Kidney (tissue), 14 donors: ENCODE measurements around the gene TMCO4. TPM values are rescaled to one million over a fixed set of nuclear protein-coding genes. Genes with fewer than 3 reads are reported as not detected.

Experiments used
- DNase-seq, 5 donors: peaks; one replicate each; pipeline ENCODE4 v3.0.0-alpha.2; 2013 to 2020
- FAIRE-seq: peaks from 2 replicates; lab custom pipeline; 2012; peaks lifted over from hg19 to GRCh38; lab: Jason Lieb, UNC
- H3K27ac ChIP-seq, 2 donors: one replicate each; pipeline ENCODE4 v1.7.0; 2013; ENCODE audit warnings: low read depth in 2 of 2, low read length in 2 of 2, inconsistent platforms in 1 of 2
- H3K27me3 ChIP-seq: one replicate; pipeline ENCODE4 v1.7.1; 2013; ENCODE audit warnings: low read length, inconsistent platforms; ENCODE audit not compliant: control insufficient read depth, insufficient read depth
- H3K36me3 ChIP-seq, 3 donors: one replicate each; pipeline versions ENCODE4 v1.7.0 to v1.7.1; 2013; ENCODE audit warnings: low read length in 3 of 3, control low read depth in 1 of 3, inconsistent platforms in 1 of 3; ENCODE audit not compliant: insufficient read depth in 3 of 3, control insufficient read depth in 2 of 3
- H3K4me1 ChIP-seq, 3 donors: one replicate each; pipeline versions ENCODE4 v1.7.0 to v1.7.1; 2013; ENCODE audit warnings: low read length in 3 of 3, inconsistent platforms in 1 of 3, low read depth in 1 of 3; ENCODE audit not compliant: control insufficient read depth in 2 of 3, insufficient read depth in 2 of 3
- H3K4me3 ChIP-seq, 3 donors: one replicate each; pipeline versions ENCODE4 v1.7.0 to v1.8.1; 2013; ENCODE audit warnings: low read length in 3 of 3, control low read depth in 1 of 3, inconsistent platforms in 1 of 3
- H3K9ac ChIP-seq, 3 donors: one replicate each; pipeline versions ENCODE4 v1.7.0 to v1.7.1; 2013; ENCODE audit warnings: low read length in 3 of 3, control low read depth in 1 of 3, inconsistent platforms in 1 of 3
- H3K9me3 ChIP-seq, 3 donors: one replicate each; pipeline versions ENCODE4 v1.7.0 to v1.7.1; 2013; ENCODE audit warnings: low read length in 3 of 3, control low read depth in 1 of 3, inconsistent platforms in 1 of 3; ENCODE audit not compliant: control insufficient read depth in 2 of 3, insufficient read depth in 1 of 3
- intact Hi-C: fragments of 100-400 bp; cut with DNase I; formaldehyde crosslinking; loops from one replicate; pipeline ENCODE4 v1.11.1; 2022
- polyA plus RNA-seq: library from polyadenylated mRNA; stranded (reverse); fragments of 350-450 nt; fragmentation: Illumina TruSeq; extraction: RNeasy Lipid Tissue Mini Kit (QIAGEN cat#74804); gene quantifications from one replicate; pipeline ENCODE4 v1.2.3, GENCODE V29; 2014; ENCODE audit warnings: low read depth, low replicate concordance; ENCODE audit not compliant: insufficient read depth
- total RNA-seq: library from RNA; stranded (reverse); fragmentation: NEBNext Ultra II Directional; extraction: Animal tissue kit (Norgen Biotek cat#: 25700); gene quantifications from one replicate; pipeline ENCODE4 v1.2.1, GENCODE V29; 2021
- TF ChIP-seq, protein P1 (sequence below): IDR thresholded peaks from 3 replicates; pipeline ENCODE4 v1.5.1; 2012; ENCODE audit warnings: mild to moderate bottlenecking, moderate library complexity, borderline replicate concordance; ENCODE audit not compliant: insufficient read depth; ENCODE audit errors: extremely low read depth
- donor health status: control.
- donor health status: control.
- donor health status: control.
- donor health status: control.
- donor health status: control.
- donor health status: DM: yes; HTN: yes; CAD: no.
- donor health status: Normal renal cell carcinoma (clear cell type).

TMCO4 gene
- total and polyA plus RNA-seq, 2 donors from 2014 or later, result 35.0 to 36.5 TPM

DNA sequence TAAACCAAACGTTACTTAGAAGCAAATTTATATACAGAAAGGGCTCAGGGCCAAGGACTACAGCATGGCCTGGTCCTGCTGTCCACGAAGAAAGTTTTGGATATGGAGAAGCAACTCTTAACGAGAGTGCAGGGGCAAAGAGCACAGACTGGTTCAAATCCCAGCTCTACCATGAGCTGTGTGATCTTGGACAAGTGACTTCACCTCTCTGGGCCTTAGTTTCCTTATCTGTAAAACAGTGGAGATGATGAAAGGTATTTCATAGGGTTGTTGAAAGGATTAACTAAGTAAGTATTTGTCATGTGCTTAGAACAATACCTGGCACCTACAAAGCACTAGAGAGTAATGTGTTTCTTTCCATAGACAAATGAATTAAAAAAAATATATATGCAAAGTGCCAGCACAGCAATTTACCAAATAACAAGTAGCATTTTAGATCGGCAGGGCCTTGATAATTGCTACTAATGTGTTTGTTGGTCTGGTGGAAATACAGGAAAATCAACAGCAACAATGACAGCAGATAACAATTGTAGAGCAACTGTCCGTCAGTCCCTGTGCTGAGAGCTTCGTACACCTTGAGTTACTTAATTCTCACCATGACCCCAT, 25.4 kb downstream of the TMCO4 start:
- Histone ChIP-seq H3K9ac (no peak overlapping the region), H3K27me3 (no peaks in the 10 kb centered on the region), H3K36me3 (peaks cover 0 to 12% (median 8%) of the 10 kb centered on the region in 3 donors), H3K9me3 (no peaks in the 10 kb centered on the region), H3K4me3 (no peak overlapping the region), H3K27ac (no peak overlapping the region), H3K4me1 (no peaks in the 10 kb centered on the region)
- no peak for DNase-seq
- intact Hi-C loops, result no loop called here
- FAIRE-seq, result no peak
- TF ChIP-seq, protein P1, sequence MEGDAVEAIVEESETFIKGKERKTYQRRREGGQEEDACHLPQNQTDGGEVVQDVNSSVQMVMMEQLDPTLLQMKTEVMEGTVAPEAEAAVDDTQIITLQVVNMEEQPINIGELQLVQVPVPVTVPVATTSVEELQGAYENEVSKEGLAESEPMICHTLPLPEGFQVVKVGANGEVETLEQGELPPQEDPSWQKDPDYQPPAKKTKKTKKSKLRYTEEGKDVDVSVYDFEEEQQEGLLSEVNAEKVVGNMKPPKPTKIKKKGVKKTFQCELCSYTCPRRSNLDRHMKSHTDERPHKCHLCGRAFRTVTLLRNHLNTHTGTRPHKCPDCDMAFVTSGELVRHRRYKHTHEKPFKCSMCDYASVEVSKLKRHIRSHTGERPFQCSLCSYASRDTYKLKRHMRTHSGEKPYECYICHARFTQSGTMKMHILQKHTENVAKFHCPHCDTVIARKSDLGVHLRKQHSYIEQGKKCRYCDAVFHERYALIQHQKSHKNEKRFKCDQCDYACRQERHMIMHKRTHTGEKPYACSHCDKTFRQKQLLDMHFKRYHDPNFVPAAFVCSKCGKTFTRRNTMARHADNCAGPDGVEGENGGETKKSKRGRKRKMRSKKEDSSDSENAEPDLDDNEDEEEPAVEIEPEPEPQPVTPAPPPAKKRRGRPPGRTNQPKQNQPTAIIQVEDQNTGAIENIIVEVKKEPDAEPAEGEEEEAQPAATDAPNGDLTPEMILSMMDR, result no peak

DNA sequence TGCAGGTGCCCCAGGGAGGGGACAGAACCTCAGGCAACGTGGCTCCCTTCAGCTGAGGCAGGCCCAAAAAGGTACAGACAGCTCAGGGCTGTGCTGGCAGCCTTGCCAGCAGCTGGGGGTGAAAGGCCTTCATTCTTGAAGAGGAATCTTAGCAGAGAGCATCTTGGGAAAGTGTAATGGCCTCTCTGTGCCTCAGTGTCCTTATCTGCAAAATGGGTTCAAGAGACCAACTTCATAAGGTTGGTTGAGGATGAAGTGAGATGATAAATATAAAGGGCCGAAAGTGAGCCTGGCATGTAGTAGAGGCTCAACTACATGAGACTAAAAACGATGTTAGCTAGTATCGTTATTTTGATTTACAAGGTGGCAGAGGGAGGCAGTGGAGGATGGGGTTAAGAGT, 26.2 kb downstream of the TMCO4 start:
- FAIRE-seq, result no peak
- peaks cover 0 to 10% (median 8%) of the 10 kb centered on the region in 3 donors for H3K36me3 ChIP-seq

DNA sequence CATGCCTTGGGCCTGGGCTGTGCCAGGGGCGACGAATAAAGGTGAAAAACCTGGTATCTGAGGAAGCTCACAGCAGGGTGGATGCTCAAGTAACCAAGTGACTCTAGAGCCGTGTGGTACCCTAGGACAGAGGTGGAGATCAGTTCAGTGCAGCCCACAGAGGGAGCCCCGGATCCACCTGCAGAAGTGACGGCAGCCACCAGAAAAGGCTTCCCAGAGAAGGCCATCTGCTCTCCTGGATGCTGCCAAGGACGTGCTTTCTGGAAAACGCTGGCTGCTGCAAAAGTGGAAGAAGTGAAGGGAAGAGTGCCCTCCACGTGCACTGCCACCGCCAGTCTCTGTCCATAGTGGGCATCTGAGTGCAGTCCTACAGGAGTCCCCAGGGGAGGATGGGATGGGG, 27.7 kb downstream of the TMCO4 start:
- H3K4me3 ChIP-seq, result no peak overlapping the region
- no peak for FAIRE-seq
- intact Hi-C loops, result no loop called here
- H3K27me3 ChIP-seq, result no peaks in the 10 kb centered on the region
- TF ChIP-seq, protein P1, result no peak
- H3K9me3 ChIP-seq, result no peaks in the 10 kb centered on the region
- peaks cover 0 to 9% (median 8%) of the 10 kb centered on the region in 3 donors for H3K36me3 ChIP-seq
- no peaks in the 10 kb centered on the region for H3K4me1 ChIP-seq
- no peak overlapping the region for H3K27ac ChIP-seq
- H3K9ac ChIP-seq, result no peak overlapping the region
- no peak for DNase-seq

More for the DNA sequence above, 26.2 kb downstream of the TMCO4 start:
- Histone ChIP-seq H3K9ac (no peak overlapping the region), H3K27ac (no peak overlapping the region), H3K4me1 (no peaks in the 10 kb centered on the region), H3K9me3 (no peaks in the 10 kb centered on the region), H3K27me3 (no peaks in the 10 kb centered on the region), H3K4me3 (no peak overlapping the region)
- TF ChIP-seq, protein P1, result no peak
- intact Hi-C loops, result no loop called here
- no peak for DNase-seq
